ENCODE results near the gene IDE.

GRCh38 chr10:92619368-92619767 is 45.5 kb upstream of the IDE start:
- no peak for TF ChIP-seq REST (IDR thresholded peaks at IDR 0.05; ENCODE audit: insufficient read depth in 1 of 2, low read depth in 2 of 2, low read length in 2 of 2)
- no peak for TF ChIP-seq TAF1 (IDR thresholded peaks at IDR 0.05; ENCODE audit: borderline replicate concordance, insufficient read depth, low read length)
- TF ChIP-seq POLR2AphosphoS5 (IDR thresholded peaks at IDR 0.05; ENCODE audit: low read depth, low read length): no peak
